SW480 (cell line): Measurements from ENCODE around the gene SLC6A13.

ENCODE experiments used
- DNase-seq: peaks from one replicate; pipeline ENCODE4 v3.0.0-alpha.2; 2016; ENCODE audit warnings: low spot score

The SLC6A13 gene

GRCh38 chr12:214003-214741, 48.5 kb downstream of the SLC6A13 start, which contains the start of gene SLC6A12:
Gene SLC6A12, minus strand, starts transcription at chr12:214157. Its CDS starts 4,171 bp downstream, at chr12:209986.
- DNase-seq = no peak

GRCh38 chr12:213527-213932, 49.1 kb downstream of the SLC6A13 start:
- no peak for DNase-seq

DNA sequence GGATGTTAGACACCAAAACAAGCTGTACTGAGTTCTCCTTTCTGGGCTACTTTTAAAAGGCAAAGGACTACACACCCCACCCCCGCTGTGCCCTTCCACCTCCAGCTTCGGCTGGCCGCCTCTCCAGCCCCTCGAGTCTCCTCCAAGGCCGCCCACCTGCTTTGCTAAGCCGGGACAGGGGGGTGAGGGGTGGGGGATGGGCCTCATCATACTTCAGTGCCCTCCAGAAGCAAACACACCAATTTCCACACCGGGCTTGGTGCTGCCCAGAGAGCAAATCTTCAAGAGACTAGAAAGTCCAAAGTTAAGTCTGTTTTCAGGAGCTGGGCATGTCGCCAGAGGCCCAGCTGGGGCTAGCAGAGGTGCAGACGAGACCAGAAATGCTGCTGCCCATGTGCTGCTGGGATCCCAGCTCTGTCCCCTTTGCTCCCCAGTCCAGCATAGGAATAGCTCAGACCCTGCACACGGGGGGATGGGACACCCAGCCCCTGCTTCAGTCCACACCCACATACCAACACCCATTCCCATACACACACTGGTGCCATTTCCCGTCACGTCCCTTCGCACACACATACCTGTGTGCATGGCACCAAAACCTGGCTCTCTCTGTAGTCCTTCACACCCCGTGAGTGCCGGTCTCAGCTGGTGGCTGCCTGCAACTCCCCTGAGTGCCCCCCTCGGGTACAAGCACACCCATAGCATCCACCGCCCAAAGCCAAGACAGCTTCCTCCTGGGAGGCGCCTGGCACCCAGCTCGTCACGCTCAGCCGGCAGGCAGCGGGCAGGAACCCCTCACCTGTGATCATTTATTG, 49.7 kb downstream of the SLC6A13 start:
- no peak for DNase-seq

DNA sequence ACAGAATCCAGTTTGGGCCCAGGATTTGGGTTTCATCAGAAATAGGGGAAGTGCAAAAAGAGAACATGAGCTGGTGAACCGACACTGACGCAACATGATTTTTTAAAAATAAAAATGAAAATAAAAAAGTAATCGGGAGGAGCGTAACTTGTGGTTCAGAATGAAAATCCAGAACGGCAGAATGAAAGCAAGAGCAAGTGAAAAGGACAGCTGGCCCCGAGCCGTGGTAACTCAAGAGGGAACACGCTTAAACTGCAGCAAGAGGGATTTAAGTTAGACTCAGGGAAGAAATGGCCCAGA, 50.3 kb downstream of the SLC6A13 start:
- DNase-seq = no peak

DNA sequence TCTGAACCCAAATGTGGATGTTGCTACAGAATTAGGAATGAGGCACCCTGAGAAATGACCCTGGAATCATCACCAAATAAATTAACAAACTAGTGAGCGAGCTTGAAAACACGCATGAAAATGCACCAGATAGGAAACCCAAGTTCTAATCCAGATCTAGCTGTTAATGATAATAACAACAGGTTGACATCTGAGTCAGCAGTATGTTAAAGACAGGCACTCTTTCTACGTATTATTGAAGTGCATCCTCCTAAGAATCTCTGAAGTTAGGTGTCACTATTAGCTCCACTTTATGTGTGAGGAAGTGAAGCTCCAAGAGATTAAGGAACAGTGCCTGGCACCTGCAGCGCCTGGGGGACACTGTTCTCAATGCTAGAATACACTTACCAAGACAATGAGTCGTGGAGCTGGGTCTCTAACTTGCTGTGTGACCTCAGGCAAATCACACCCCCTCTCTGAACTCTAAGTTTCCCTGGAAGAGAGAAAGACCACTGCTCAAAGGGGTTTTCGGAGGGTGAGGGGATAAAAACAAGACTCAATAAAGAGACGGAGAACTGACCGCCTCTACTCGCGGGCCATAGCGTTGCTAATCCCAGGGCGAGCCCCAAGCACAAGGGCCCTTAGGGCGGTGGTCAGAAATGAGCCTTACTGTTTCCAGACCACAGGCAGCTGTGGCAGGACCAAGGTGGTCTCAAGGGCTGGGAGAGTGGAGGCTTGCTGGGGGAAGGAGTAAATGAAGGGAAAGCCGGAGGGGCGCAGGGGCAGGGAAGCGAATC, 50.8 kb downstream of the SLC6A13 start:
- DNase-seq = no peak

DNA sequence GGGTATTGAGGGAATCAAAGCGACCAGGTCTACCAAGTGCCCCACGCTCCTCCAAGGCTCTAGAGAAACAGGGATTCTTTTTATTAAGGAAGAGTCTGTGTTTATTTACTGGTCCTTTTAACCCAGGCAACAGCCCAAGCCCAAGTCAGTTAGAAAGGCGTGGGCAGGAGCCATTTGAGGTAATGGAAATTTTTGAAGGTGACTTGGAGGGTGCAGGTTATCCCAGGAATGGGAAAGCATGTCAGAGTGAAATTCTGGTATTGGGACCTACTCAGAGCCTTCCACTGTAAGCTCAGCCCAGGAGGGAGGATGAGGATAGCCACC, 51.5 kb downstream of the SLC6A13 start:
- no peak for DNase-seq

GRCh38 chr12:210277-211141, 52.1 kb downstream of the SLC6A13 start:
- no peak for DNase-seq

GRCh38 chr12:209851-210250, 52.8 kb downstream of the SLC6A13 start:
- no peak for DNase-seq

DNA sequence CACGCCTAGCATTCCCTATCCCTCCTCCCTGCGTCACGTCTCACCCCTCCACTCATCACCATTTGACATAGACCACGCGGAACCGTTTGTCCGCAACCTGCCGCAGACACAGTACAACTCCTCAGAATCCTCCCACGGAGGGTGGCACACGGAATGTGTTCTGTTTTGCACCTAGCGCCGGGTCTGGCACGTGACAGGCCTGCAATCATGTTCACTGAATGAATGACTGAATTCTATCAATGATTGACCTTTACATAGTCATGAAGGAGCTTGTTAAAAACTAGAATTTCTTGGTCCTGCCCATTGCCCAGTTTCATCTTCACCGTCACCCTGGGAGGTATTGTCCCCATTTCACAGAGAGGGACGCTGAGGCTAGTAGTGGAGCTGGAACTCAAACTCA, 53.4 kb downstream of the SLC6A13 start:
- no peak for DNase-seq

DNA sequence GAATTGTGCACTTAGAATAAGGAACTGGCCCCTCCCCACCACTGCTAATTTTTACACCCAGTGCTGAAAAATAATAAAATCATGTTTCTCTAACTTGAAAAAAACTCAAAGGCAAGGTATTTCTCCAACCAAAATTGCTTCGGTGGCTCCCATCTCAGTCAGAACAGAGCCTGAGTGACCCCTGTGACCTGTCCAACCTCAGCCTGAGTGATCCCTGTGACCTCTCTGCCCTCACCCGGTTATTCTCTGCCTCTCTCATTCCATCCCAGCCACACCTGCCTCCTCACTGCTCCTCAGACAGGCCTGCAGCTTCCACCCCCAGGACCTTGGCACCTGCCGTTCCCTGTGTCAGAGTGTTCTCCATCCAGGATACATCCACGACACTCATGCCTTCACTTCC, 53.8 kb downstream of the SLC6A13 start:
- no peak for DNase-seq

- DNase-seq = no peak
These were observed 54.8 kb downstream of the SLC6A13 start for GRCh38 chr12:207804-208203.

DNA sequence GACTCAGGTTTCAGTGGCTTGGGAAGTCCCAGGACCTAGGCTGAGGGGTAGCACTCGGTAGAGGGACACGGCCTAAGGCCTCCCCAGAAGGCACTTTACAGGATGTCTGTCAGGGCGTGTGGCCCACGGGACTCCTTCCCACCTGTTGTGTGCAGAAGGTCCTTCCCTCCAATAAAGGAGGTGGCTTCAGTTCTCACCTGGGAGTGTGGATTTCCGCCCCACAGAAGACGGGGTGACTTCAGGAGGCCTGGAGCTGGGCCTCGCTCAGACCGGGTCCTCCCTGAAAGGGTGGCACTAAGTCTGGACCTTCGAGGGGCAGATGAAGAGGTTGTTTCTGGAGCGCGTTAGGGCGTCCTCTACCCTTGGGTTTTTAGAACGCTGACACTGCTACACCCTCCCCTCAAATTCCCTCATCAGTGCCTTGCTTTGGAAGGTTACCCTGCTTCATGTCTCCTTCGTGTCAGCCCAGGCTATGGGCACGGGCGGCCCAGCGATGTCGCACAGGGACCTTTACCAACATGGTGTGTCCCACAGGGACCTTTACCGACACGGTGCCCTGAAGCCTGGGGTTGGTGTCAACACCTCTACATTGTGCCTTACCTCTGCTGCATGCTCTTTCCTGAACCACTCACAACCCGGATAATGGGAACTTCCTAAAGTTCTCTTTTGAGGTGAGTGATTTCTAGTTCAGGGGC, 55.7 kb downstream of the SLC6A13 start:
- no peak for DNase-seq

DNA sequence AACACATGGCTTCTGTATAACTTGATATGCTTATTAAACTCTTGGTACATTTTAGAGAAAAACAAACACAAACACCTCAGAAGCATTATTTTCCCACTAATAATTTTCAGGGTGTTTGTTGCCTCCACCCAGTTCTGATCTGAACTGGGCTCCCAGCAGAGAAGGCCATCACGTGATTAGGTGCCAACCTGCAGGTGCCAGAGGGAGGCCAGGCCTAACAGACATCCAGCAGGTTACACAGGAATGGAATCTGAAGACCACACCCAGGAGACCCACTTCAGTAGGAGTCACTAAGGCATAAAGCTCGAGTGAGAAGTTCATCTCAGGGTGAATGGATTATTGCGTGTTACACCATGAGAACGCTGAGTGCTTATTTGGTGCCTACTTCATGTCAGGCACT, 57.6 kb downstream of the SLC6A13 start:
- no peak for DNase-seq

- no peak for DNase-seq
These were observed 58.4 kb downstream of the SLC6A13 start for GRCh38 chr12:204261-204678.

- no peak for DNase-seq
These were observed 59.0 kb downstream of the SLC6A13 start for GRCh38 chr12:203462-204260.

DNA sequence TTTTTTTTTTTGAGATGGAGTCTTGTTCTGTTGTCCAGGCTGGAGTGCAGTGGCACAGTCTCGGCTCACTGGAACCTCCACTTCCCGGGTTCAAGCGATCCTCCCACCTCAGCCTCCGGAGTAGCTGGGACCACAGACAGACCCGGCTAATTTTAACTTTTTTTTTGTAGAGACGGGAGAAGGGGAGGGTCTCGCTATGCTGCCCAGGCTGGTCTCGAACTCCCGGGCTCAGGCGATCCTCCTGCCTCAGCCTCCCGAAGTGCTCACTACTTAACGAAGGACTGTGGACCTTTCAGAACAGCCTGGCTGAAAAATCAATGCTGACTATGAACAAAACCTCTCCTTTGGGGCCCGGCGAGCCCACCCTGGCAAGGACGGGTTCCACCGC, 59.6 kb downstream of the SLC6A13 start:
- DNase-seq = no peak

GRCh38 chr12:202081-202731, 60.4 kb downstream of the SLC6A13 start:
- DNase-seq = no peak

DNA sequence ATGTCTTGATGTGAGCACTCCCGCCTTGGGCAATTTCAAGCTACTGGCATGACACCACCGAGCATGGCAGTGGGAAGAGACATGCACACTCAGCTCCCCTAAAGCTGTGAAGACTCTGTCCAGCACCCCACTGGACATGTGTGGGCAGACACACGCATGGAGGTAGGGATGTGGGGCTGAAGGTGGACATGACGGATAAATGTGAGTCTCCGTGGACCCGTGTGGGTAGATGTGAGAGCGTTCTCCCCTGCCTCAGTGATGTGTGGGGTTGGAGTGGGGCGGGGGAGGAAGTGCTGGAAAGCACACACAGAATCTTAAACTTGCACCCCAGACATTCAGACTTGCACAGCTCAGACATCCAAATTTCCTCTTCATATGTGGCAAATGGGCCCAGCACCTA, 61.3 kb downstream of the SLC6A13 start:
- DNase-seq = no peak

GRCh38 chr12:198705-199104, 63.9 kb downstream of the SLC6A13 start:
- DNase-seq = no peak
